K562 (cell line): ENCODE data around the gene HSPA14. TPM values are rescaled to one million over a fixed set of nuclear protein-coding genes. Genes with fewer than 3 reads are reported as not detected.

Source experiments
- ATAC-seq: fragments of 200-7000 bp; cut with Tn5 transposase; 3 replicates; pipeline ENCODE4 v1.9.1; 2020; ENCODE audit warnings: moderate library complexity
- BruUV-seq: library from RNA; stranded (reverse); fragments of 400-500 nt; replicated peaks from 2 replicates; lab custom pipeline; 2021; lab: Mats Ljungman, UMichigan
- CTCF ChIA-PET: fragments of 300-600 bp; formaldehyde crosslinking; extraction: SDS; loops from one replicate; lab custom pipeline; 2021; ENCODE audit warnings: low intra/inter-chr PET ratio; lab: Yijun Ruan, JAX
- POLR2A ChIA-PET: fragments of 300-600, 350-650 bp; sonication (Branson Sonifier 250); formaldehyde crosslinking; extraction: SDS; loops from one replicate; lab custom pipeline; 2021; ENCODE audit warnings: antibody characterized with exemption, inconsistent platforms; lab: Yijun Ruan, JAX
- DNase-seq, 4 experiments: peaks; one replicate each; pipeline versions ENCODE4 v3.0.0 to v3.0.0-alpha.2; 2011 to 2018; ENCODE audit warnings: low spot score in 3 of 4, mixed read lengths in 3 of 4; ENCODE audit errors: extremely low read depth in 1 of 4
- FAIRE-seq: peaks from 2 replicates; lab custom pipeline; 2011; peaks lifted over from hg19 to GRCh38; lab: Jason Lieb, UNC
- H2AFZ ChIP-seq: 2 replicates; pipeline ENCODE4 v1.6.0; 2011; ENCODE audit warnings: low read depth, low read length, control low read depth, inconsistent platforms
- H3K27ac ChIP-seq: fragments of 200-600 bp; 3 replicates; pipeline ENCODE4 v1.8.0; 2011; ENCODE audit warnings: low read depth, mild to moderate bottlenecking, control low read depth, inconsistent platforms, low read length, moderate library complexity, mixed read lengths; ENCODE audit errors: extremely low read depth
- H3K27me3 ChIP-seq, 2 experiments: fragments of 300-600 bp in 1 of 2; 2 replicates in 1 of 2; 3 replicates in 1 of 2; pipeline versions ENCODE4 v1.6.0 to v1.8.0; 2011; ENCODE audit warnings: inconsistent platforms in 2 of 2, low read length in 2 of 2, mild to moderate bottlenecking in 1 of 2, mixed read lengths in 1 of 2, moderate library complexity in 1 of 2; ENCODE audit not compliant: control insufficient read depth in 2 of 2, insufficient read depth in 2 of 2
- H3K36me3 ChIP-seq: fragments of 300-600 bp; 3 replicates; pipeline ENCODE4 v1.8.0; 2011; ENCODE audit warnings: mild to moderate bottlenecking, low read length, inconsistent platforms; ENCODE audit not compliant: control insufficient read depth, insufficient read depth
- H3K4me1 ChIP-seq, 2 experiments: fragments of 200-600 bp in 1 of 2; replicated peaks in 1 of 2; 2 replicates in 1 of 2; 3 replicates in 1 of 2; pipeline versions ENCODE4 v1.5.1 to v1.8.0; 2011; ENCODE audit warnings: inconsistent platforms in 2 of 2, low read length in 2 of 2, mild to moderate bottlenecking in 1 of 2, mixed read lengths in 1 of 2, moderate library complexity in 1 of 2; ENCODE audit not compliant: control insufficient read depth in 2 of 2, insufficient read depth in 2 of 2
- H3K4me2 ChIP-seq: 2 replicates; pipeline ENCODE4 v1.6.1; 2011; ENCODE audit warnings: low read length, control low read depth, inconsistent platforms, mixed read lengths; ENCODE audit not compliant: insufficient read depth
- H3K4me3 ChIP-seq: fragments of 200-600 bp; sonication (generic), shearing (Covaris generic); 2 replicates; pipeline ENCODE4 v1.5.1; 2016; ENCODE audit warnings: control low read depth, inconsistent platforms
- H3K79me2 ChIP-seq: fragments of 200-600 bp; 3 replicates; pipeline ENCODE4 v1.8.0; 2011; ENCODE audit warnings: low read length, inconsistent platforms; ENCODE audit not compliant: control insufficient read depth, insufficient read depth
- H3K9ac ChIP-seq, 2 experiments: 2 replicates each; pipeline versions ENCODE4 v1.6.0 to v1.6.1; 2011; ENCODE audit warnings: low read depth in 2 of 2, low read length in 2 of 2, control low read depth in 1 of 2, inconsistent platforms in 1 of 2, mild to moderate bottlenecking in 1 of 2, mixed read lengths in 1 of 2; ENCODE audit not compliant: insufficient read depth in 1 of 2
- H3K9me1 ChIP-seq: one replicate; pipeline ENCODE4 v1.6.0; 2011; ENCODE audit warnings: inconsistent platforms, mild to moderate bottlenecking, low read length, moderate library complexity; ENCODE audit not compliant: control insufficient read depth, insufficient read depth
- H3K9me3 ChIP-seq: replicated peaks from 2 replicates; pipeline ENCODE4 v1.5.1; 2011; ENCODE audit warnings: low read depth, low read length, inconsistent platforms; ENCODE audit not compliant: control insufficient read depth, insufficient read depth
- H4K20me1 ChIP-seq: replicated peaks from 2 replicates; pipeline ENCODE4 v1.6.1; 2011; ENCODE audit warnings: low read length, inconsistent platforms, mixed read lengths; ENCODE audit not compliant: control insufficient read depth, insufficient read depth
- ETV5 ChIP-seq: sonication (generic); formaldehyde crosslinking; IDR thresholded peaks from 2 replicates; pipeline ENCODE4 v1.4.0; 2020; ENCODE audit warnings: low read depth, mild to moderate bottlenecking, missing genetic modification reagents
- JUND ChIP-seq, 2 experiments: IDR thresholded peaks; 2 replicates in 1 of 2; 3 replicates in 1 of 2; pipeline ENCODE4 v1.6.1; 2011; ENCODE audit warnings: borderline replicate concordance in 2 of 2, low read depth in 2 of 2, low read length in 2 of 2, improper control_type of control experiment in 1 of 2, missing biosample characterization in 1 of 2, missing genetic modification characterization in 1 of 2, missing genetic modification reagents in 1 of 2
- MTA1 ChIP-seq: fragments of 450-650 bp; IDR thresholded peaks from 2 replicates; pipeline ENCODE4 v1.6.1; 2017; ENCODE audit warnings: borderline replicate concordance
- PHB ChIP-seq: fragments of 250-450 bp; sonication (Bioruptor Pico); IDR thresholded peaks from 2 replicates; pipeline ENCODE4 v1.5.0; 2021
- SMC3 ChIP-seq: conservative IDR thresholded peaks from 2 replicates; pipeline ENCODE4 v1.6.1; 2011; ENCODE audit warnings: low read depth, low read length, improper control_type of control experiment; ENCODE audit not compliant: insufficient read depth
- TCFL5 ChIP-seq: fragments of 250-450 bp; sonication (Bioruptor Pico); conservative IDR thresholded peaks from 2 replicates; pipeline ENCODE4 v1.6.1; 2021; ENCODE audit warnings: mild to moderate bottlenecking, moderate library complexity, matching md5 sums
- TEAD2 ChIP-seq: fragments of 450-650 bp; IDR thresholded peaks from 2 replicates; pipeline ENCODE4 v1.6.1; 2016; ENCODE audit warnings: missing genetic modification characterization, control low read depth, missing compliant biosample characterization
- ZC3H8 ChIP-seq: fragments of 450-650 bp; IDR thresholded peaks from 2 replicates; pipeline ENCODE4 v1.6.1; 2017
- ZNF174 ChIP-seq: fragments of 250-450 bp; sonication (Bioruptor Pico); IDR thresholded peaks from 2 replicates; pipeline ENCODE4 v1.4.0; 2020; ENCODE audit warnings: mild to moderate bottlenecking
- ZNF184 ChIP-seq: sonication (generic); formaldehyde crosslinking; IDR thresholded peaks from 2 replicates; pipeline ENCODE4 v1.5.0; 2020; ENCODE audit warnings: missing genetic modification reagents
- ZNF444 ChIP-seq: fragments of 250-450 bp; sonication (Bioruptor Pico); IDR thresholded peaks from 2 replicates; pipeline ENCODE4 v1.4.0; 2020; ENCODE audit warnings: mild to moderate bottlenecking, moderate library complexity
- ZNF57 ChIP-seq: fragments of 450-650 bp; formaldehyde crosslinking; IDR thresholded peaks from 2 replicates; pipeline ENCODE4 v1.4.0; 2020; ENCODE audit warnings: mild to moderate bottlenecking, moderate library complexity
- ZSCAN29 ChIP-seq: fragments of 450-650 bp; IDR thresholded peaks from 2 replicates; pipeline ENCODE4 v1.6.1; 2017
- WGBS: fragments of 100-300 bp; shearing (Covaris generic); methylation state at CpG from one replicate; pipeline ENCODE4 v1.1.6; 2016; ENCODE audit warnings: low coverage, mixed read lengths; ENCODE audit not compliant: insufficient coverage; ENCODE audit errors: missing lambda C conversion rate; 5-methylcytosine and 5-hydroxymethylcytosine counted together
- in situ Hi-C: fragments of 300-500 bp; cut with MboI; formaldehyde crosslinking; loops from 4 replicates; pipeline ENCODE4 v1.15.0; 2018; ENCODE audit warnings: inconsistent platforms, mixed read lengths
- intact Hi-C: fragments of 100-400 bp; cut with micrococcal nuclease; formaldehyde crosslinking; loops from 2 replicates; pipeline ENCODE4 v1.14.2; 2022
- polyA plus RNA-seq, 8 experiments: library from polyadenylated mRNA; depleted of rRNA in 4 of 8; stranded (reverse) in 5 of 8; unstranded in 3 of 8; fragments of >200 nt; fragmentation: Nextera tagmentation in 2 of 8; fragmentation: Illumina TruSeq in 1 of 8; extraction: Ambion mirVana in 2 of 8; extraction: Trizol in 1 of 8; gene quantifications; 2 replicates each; pipeline versions ENCODE4 v1.2.1 to v1.2.3, GENCODE V29; 2011 to 2014; ENCODE audit warnings: inconsistent platforms in 1 of 8, missing spikeins in 1 of 8
- total RNA-seq, 7 experiments: library from RNA; depleted of rRNA in 6 of 7; stranded (reverse); fragments of >200 nt in 6 of 7; fragmentation: Illumina TruSeq in 2 of 7; extraction: Trizol in 2 of 7; gene quantifications; 2 replicates each; pipeline versions ENCODE4 v1.2.1 to v1.2.3, GENCODE V29; 2011 to 2021; ENCODE audit warnings: low replicate concordance in 1 of 7
- TF ChIP-seq, protein P1 (sequence below): fragments of 200-800 bp; sonication (Bioruptor generic); IDR thresholded peaks from 2 replicates; pipeline ENCODE4 v1.6.1; 2017; ENCODE audit warnings: missing genetic modification characterization, missing compliant biosample characterization
- TF ChIP-seq, protein P2 (sequence below): fragments of 250-450 bp; sonication (Bioruptor Pico); IDR thresholded peaks from 2 replicates; pipeline ENCODE4 v1.8.0; 2021; ENCODE audit warnings: mild to moderate bottlenecking, moderate library complexity

HSPA14 gene
- total and polyA plus RNA-seq, 9 of the 15 experiments (the other 6 are each of a cell fraction or from before 2014, with no cell fraction given), result 41.9 to 75.0 (median 63.2) TPM

DNA sequence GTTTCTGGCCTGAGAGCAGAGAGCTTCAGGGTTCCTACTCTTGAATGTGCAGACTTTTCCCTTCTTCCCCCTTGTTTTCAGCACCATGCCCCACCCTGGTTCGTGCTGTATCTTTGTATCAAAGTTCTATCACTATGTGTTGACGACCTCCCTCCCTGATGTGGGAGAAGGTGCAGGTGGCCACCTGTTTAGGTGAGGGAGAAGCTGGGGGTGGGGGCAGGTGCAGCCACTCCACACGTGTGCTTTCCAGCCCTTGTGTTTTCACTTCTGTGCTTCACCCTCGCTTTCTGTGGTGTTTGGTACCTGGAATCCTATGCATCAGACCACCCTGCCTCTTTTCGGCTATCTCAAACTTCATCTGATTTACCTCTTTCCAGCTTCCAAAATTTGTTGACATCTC, 20.9 kb downstream of the HSPA14 start:
- intact Hi-C loops, result no loop called here
- H3K36me3 ChIP-seq, result peaks cover 64% of the 10 kb centered on the region; the same call in 2 of the 3 replicates
- no peaks in the 10 kb centered on the region for H3K27me3 ChIP-seq
- in situ Hi-C loops, result no loop called here
- H3K79me2 ChIP-seq, result no peaks in the 10 kb centered on the region
- H4K20me1 ChIP-seq, result no peaks in the 10 kb centered on the region; the same call in 1 of the 2 replicates
- no peak overlapping the region for H2AFZ ChIP-seq
- no peak for TF ChIP-seq ZNF174 (CRISPR knock-in tag)
- TF ChIP-seq SMC3, result no peak
- TF ChIP-seq, protein P1, sequence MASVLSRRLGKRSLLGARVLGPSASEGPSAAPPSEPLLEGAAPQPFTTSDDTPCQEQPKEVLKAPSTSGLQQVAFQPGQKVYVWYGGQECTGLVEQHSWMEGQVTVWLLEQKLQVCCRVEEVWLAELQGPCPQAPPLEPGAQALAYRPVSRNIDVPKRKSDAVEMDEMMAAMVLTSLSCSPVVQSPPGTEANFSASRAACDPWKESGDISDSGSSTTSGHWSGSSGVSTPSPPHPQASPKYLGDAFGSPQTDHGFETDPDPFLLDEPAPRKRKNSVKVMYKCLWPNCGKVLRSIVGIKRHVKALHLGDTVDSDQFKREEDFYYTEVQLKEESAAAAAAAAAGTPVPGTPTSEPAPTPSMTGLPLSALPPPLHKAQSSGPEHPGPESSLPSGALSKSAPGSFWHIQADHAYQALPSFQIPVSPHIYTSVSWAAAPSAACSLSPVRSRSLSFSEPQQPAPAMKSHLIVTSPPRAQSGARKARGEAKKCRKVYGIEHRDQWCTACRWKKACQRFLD (CRISPR knock-in tag), result no peak
- TF ChIP-seq TCFL5 (CRISPR knock-in tag), result no peak
- TF ChIP-seq ZNF184, result no peak
- TF ChIP-seq PHB, result no peak
- TF ChIP-seq JUND (IDR thresholded peaks at IDR 0.05; ENCODE audit: borderline replicate concordance, low read depth, low read length), result no peak
- TF ChIP-seq JUND (tag; IDR thresholded peaks at IDR 0.05; ENCODE audit: borderline replicate concordance, low read depth, low read length), result no peak
- TF ChIP-seq ZC3H8, result no peak
- no peak for TF ChIP-seq ETV5 (CRISPR knock-in tag)
- TF ChIP-seq ZNF57 (CRISPR knock-in tag), result no peak
- TF ChIP-seq ZSCAN29, result no peak
- TF ChIP-seq MTA1, result no peak
- TF ChIP-seq TEAD2 (tag), result no peak
- TF ChIP-seq ZNF444 (CRISPR knock-in tag), result no peak
- TF ChIP-seq, protein P2, sequence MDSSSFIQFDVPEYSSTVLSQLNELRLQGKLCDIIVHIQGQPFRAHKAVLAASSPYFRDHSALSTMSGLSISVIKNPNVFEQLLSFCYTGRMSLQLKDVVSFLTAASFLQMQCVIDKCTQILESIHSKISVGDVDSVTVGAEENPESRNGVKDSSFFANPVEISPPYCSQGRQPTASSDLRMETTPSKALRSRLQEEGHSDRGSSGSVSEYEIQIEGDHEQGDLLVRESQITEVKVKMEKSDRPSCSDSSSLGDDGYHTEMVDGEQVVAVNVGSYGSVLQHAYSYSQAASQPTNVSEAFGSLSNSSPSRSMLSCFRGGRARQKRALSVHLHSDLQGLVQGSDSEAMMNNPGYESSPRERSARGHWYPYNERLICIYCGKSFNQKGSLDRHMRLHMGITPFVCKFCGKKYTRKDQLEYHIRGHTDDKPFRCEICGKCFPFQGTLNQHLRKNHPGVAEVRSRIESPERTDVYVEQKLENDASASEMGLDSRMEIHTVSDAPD (CRISPR knock-in tag), result no peak
- TF ChIP-seq, all 486 proteins: peak for 0
- Histone ChIP-seq H3K9me1 (no peaks in the 10 kb centered on the region), H3K9ac (no peak overlapping the region), H3K4me1 (no peaks in the 10 kb centered on the region), H3K9me3 (no peaks in the 10 kb centered on the region), H3K4me3 (no peak overlapping the region), H3K4me2 (no peak overlapping the region), H3K27ac (no peak overlapping the region)
- WGBS, result 76% methylated on average over 5 of the region's 5 CpGs
- CTCF ChIA-PET, result no interaction called here
- ATAC-seq, result no peak
- no peak for DNase-seq
- FAIRE-seq, result no peak
- POLR2A ChIA-PET, result interaction anchor here (0.7 to 1.0 kb wide), 5 partner anchors 12 to 31 kb away, joined by 3 to 5 read pairs (median 3); no protein-coding TSS in a partner anchor
- no TSS peak for BruUV-seq
